CD4-positive, alpha-beta T cell treated with Interleukin-6 at 100 ng/mL for 8 hours (primary cell): Measurements from ENCODE around the gene FAM136A.
"Not testable (repeated sequence)": the region's sequence is repeated elsewhere in the genome, so short reads cannot be mapped to it uniquely, and the experiment has no call there.

ENCODE experiments used
- DNase-seq: peaks from one replicate; pipeline ENCODE4 v3.0.0-alpha.2; 2020; ENCODE audit warnings: mixed read lengths, low spot score

Gene FAM136A

GRCh38 chr2:70297828-70298227 is 4.0 kb downstream of the FAM136A start:
- not testable (repeated sequence) for DNase-seq

DNA sequence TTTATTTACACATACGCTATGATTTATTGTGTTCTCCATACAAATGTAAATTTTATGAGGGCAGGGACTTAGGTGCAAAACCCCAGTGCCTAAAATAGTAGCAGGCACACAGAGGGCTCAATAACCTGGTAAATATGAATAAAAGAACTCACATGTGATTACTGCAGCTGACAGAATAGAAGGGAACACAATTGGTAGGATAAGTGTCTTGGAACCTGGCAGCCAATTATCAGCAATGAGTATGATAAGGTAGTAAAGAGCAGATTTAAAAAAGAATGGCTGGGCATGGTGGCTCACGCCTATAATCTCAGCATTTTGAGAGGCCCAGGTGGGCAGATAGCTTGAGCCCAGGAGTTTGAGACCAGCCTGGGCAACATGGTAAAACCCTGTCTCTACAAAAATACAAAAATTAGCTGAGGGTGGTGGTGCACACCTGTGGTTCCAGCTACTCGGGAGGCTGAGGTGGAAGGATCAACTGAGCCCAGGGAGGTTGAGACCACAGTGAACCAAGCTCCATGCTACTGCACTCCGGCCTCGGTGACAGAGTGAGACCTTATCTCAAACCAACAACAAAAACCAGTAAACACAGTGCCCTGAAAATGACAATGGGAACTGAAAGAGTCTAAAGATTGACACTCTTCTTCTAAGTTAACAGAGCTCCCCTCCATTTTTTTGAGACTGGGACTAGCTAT is 18.2 kb downstream of the FAM136A start:
- DNase-seq = no peak

- DNase-seq = no peak
Measured at GRCh38 chr2:70282439-70282838, 19.4 kb downstream of the FAM136A start.

DNA sequence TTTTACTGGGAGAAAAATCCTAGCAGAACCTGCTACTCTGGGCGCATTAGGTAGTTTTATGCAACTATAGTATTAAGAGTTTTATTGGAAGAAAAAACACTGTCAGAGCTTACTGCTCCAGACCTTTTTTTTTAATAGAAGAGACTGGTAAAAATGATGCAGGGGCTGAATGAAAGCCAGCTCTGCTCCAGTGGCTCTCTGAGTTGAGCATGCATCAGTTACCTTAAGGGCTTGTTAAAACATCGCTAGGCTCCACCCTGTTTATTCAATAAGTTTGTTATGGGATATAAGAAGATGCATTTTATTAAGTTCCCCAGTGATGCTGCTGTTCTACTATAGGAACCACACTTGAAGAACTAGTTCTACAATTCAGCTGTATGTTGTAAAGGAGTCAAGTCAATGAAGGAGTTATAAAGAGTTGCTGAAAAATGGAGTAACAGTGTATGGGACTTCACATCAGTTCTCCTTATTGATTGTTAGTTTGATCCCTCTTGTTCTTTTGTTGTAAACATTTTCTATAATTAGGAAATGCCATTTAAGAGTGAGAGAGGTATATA is 21.5 kb downstream of the FAM136A start:
- no peak for DNase-seq

DNA sequence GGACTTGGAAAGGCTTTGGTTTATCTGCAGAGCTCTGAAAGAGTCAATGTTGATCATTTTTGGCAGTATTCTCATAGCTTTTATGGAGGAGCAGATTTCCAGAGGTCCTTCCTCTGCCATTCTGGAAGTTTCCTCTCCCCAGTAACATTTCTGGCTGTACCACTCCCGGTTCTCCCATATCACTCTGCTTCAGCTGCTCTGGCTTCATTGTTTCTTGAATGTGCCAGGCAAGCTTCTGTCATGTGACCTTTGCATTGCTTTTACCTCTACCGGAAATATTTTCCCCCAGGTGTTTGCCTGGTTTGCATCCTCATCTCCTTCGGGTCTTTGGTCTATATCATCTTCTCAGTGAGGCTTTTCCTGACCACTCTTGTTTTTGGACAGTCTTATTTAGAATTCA is 31.5 kb downstream of the FAM136A start:
- DNase-seq = no peak

DNA sequence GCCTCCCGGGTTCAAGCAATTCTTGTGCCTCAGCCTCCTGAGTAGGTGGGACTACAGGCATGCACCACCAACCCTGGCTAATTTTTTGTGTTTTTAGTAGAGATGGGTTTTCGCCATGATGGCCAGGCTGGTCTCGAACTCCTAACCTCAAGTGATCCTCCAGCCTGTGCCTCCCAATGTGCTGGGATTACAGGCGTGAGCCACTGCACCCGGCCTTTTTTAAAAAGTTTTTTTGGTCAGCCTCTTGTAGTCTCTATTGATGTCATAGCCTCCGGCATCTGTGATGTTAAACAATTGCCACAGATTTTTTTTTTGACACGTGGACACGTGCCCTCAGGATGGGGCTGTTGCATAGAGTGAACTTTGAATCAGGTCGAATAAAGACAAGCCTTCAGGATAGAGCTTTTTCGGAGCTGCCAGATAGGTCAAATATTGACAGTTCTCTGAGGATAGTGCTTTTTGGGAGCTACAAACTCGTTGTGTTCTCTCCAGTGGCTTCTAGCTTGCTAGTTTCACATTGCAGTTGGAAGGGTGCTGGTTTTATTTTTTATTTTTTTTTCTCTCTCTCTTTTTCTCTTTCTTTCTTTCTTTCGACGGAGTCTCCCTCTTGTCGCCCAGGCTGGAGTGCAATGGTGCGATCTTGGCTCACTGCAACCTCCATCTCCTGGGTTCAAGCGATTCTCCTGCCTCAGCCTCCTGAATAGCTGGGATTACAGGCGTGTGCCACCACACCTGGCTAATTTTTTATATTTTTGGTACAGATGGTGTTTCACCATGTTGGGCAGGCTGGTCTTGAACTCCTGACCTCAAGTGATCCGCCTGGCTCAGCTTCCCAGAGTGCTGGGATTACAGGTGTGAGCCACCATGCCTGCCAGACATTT is 32.2 kb downstream of the FAM136A start:
- not testable (repeated sequence) for DNase-seq

- not testable (repeated sequence) for DNase-seq
Measured at GRCh38 chr2:70266925-70267324, 34.9 kb downstream of the FAM136A start.

GRCh38 chr2:70261501-70261900 is 40.4 kb downstream of the FAM136A start:
- DNase-seq = no peak

GRCh38 chr2:70258532-70258875 is 43.4 kb downstream of the FAM136A start:
- DNase-seq = no peak

DNA sequence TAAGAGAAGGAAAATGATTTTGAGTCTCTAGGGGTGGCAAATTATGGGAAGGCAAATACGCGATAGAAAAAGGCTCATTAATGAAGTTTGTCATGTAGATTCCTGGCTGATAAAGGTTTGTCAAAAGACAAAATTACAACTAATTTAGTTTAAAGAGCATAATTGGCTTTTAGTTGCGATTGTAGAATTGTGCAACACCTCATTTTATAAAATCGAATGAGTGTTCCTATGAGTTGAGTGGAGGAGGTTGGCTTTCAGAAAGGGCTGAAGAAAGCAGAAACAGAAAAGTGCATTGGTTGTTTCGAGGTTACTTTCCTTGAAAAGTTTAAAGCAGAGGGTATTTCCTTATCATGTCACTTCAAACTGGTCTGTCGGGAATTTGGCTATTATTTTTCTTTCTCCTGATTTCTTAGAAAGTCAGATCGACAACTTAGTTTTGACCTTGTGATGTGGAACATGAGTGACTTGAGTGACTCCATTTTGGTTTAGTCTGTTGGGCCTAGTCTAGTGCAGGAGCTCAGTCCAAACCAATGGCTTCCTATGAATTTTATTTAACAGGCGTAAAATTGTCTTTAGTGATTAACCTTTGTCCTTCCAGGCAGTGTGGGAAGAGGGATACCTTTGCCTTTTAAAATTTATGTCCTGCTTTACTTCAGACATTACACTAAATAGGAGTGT is 46.1 kb downstream of the FAM136A start:
- no peak for DNase-seq

- DNase-seq = no peak
Measured at GRCh38 chr2:70250434-70250833, 51.4 kb downstream of the FAM136A start.

DNA sequence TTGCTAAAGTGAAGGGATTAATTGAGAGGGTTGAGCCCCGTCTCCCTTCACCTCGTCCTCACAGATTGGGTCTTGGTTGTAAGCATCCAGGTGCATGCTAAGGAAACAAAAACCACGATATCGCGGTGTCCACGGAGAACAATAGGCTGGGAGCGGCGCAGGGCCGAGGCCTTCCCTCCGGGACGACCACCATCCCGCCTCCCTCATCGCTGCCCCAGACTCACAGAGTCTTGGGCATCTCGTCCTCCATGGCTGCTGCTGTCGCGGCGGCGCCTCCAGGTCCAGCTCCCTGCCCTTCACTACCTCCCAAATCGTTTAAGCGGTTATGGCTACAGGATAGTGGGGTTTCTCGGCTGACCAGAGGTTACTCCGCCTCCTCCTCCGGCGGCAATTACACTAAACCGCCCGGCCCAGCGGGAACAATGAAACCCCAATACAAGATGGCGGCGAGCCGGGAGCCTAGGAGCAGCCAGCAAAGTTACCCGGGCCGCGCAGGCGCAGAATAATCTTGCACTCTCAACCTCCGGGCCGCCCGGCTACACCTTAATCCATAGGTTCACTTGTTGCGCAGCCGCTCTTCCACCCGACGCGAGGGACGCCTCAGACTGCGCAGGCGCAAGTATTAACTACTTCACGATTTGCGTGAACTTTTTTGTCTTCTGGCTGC is 53.6 kb downstream of the FAM136A start, which contains the start of gene TIA1:
Gene TIA1, minus strand, starts transcription at position 448 of the 667 bp plus-strand sequence. Its CDS starts 198 bp downstream, at position 250.
- peak; percentile 99 for DNase-seq

- DNase-seq = no peak
Measured at GRCh38 chr2:70247364-70248180, 54.3 kb downstream of the FAM136A start.
